HG02571 (cell line): ENCODE results near the gene LONRF2.

ENCODE experiments used
- ATAC-seq: cut with Tn5 transposase; IDR thresholded peaks from one replicate; pipeline ENCODE4 v1.9.1; 2021; ENCODE audit warnings: mild to moderate bottlenecking, moderate library complexity; ENCODE audit not compliant: unreplicated experiment

LONRF2 gene

GRCh38 chr2:100301881-100302584 lies 20.3 kb downstream of the LONRF2 start:
- no peak for ATAC-seq

GRCh38 chr2:100299548-100299947 lies 22.8 kb downstream of the LONRF2 start:
- ATAC-seq = no peak

DNA sequence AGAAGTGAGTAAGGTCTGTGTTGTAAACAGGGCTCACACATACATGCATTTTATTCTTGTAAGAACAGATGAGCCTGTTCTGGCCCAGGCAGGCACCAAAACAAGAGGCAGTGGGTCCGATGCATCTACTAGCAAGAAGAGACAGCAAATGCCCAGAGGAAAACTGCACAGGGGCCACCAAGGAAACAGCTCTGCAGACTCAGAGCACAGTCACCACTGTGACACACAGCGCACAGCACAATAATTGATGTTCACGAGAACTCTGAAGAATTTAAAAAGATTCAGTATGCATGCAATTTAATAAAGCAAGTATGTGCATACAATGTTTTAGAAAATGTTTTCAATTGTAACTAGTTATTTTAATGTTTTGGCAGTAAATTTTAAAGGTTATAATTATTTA lies 24.8 kb downstream of the LONRF2 start:
- ATAC-seq = no peak

DNA sequence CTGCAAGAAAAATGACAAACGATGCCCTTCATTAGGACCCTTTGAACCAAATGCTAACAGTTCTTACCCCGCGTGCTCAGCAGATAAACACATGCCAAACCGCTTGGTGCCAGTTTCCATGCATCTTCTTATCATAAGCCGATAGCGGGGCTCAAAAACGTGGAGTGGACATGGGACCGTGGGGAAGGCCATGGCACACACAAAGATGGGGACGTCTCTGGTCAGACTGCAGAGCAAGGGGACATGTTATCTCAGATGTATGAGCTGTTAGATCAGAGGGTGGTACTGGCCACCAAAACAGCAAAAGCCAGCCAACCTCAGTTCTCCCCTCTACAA lies 28.2 kb downstream of the LONRF2 start:
- ATAC-seq = no peak

DNA sequence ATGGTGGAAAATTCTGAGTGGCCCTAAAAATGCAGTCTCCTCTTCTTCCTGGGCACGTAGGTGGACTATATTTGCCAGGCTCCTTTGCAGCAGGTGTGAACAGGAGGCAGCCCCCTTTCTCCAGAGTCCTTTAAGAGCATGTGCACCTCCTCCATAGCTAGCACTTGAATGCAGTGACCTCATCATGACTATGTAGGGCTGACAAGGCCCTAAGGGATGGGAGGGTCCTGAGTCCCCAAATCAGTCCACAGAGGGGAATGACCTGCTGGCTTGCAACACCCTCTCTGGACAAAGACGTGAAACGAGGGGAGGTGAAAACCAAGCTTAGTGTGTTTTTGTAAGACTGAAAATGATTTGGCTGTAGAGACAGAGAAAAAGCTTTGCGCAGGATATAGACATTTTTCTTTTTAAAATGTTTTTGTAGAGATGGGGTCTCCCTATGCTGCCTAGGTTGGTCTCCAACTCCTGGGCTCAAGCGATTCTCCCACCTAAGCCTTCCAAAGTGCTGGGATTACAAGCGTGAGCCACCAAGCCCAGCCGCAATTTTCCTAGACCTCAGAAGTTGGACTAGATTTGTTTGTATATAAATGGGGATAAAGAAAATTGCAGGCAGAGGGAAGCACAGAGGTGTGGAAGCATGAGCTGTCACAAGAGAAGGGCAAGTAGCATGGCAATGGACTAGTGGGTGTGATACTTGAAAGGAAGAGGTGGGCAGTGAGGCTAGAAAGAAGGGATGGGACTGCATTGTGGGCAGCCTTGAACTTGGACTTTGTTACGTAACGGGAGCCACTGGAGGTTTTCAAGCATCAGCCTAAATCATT lies 28.8 kb downstream of the LONRF2 start:
- no peak for ATAC-seq

GRCh38 chr2:100292022-100292580 lies 30.2 kb downstream of the LONRF2 start:
- ATAC-seq = no peak

- no peak for ATAC-seq
Measured at GRCh38 chr2:100291152-100291970, 30.9 kb downstream of the LONRF2 start.

GRCh38 chr2:100290718-100291151 lies 31.6 kb downstream of the LONRF2 start:
- ATAC-seq = no peak

GRCh38 chr2:100289020-100289419 lies 33.3 kb downstream of the LONRF2 start:
- ATAC-seq = no peak

- no peak for ATAC-seq
Measured at GRCh38 chr2:100286318-100286717, 36.0 kb downstream of the LONRF2 start.

GRCh38 chr2:100285691-100286090 lies 36.6 kb downstream of the LONRF2 start:
- ATAC-seq = no peak

- no peak for ATAC-seq
Measured at GRCh38 chr2:100285011-100285410, 37.3 kb downstream of the LONRF2 start.

GRCh38 chr2:100283724-100284501 lies 38.4 kb downstream of the LONRF2 start:
- ATAC-seq = no peak

GRCh38 chr2:100281521-100282438 lies 40.5 kb downstream of the LONRF2 start:
- ATAC-seq = no peak

DNA sequence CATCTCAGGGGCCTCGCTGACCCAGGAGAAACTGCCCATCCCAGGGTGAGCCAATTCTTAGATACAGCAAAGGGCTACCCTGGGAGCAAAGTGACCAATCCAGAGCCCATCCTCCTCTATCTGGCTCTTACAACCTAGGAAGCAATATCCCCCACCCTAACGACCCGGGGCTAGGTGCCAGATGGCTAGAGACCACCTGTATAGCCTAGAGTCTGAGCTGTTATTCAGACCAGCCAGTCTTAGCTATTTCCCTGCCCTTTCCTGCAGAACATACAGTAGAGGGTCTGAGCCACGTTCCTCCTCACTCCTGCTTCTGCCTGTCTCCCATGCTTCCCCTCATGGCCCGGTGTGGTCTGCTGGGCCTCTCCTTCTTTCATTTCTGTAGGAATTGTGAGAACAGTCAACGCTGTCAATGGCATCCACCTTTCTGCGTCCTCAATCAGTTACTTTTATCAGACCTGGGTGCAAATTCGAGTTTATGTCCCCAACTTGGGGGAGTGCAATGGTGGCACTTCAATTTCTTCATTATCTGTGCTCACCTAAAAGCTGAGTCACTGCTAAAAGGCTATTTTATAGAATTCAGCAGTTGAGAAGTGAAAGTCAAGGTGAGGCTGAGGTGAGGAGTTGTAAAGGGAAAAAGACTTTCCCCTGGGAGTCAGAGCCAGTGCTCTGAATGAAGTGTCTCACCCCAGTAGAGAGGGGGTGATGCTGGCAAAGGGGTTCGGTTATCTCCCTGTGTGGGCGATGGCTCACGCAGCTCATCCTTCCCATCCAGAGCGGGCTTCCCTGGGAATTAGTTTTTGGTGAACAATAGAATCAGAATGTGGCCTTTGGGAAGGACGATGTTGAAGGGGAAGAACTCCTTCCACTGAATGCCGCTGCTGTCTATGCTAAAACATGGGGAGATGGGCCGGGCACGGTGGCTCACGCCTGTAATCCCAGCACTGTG lies 42.4 kb downstream of the LONRF2 start:
- no peak for ATAC-seq

GRCh38 chr2:100278986-100279385 lies 43.3 kb downstream of the LONRF2 start:
- no peak for ATAC-seq

- no peak for ATAC-seq
Measured at GRCh38 chr2:100278501-100278900, 43.8 kb downstream of the LONRF2 start.

DNA sequence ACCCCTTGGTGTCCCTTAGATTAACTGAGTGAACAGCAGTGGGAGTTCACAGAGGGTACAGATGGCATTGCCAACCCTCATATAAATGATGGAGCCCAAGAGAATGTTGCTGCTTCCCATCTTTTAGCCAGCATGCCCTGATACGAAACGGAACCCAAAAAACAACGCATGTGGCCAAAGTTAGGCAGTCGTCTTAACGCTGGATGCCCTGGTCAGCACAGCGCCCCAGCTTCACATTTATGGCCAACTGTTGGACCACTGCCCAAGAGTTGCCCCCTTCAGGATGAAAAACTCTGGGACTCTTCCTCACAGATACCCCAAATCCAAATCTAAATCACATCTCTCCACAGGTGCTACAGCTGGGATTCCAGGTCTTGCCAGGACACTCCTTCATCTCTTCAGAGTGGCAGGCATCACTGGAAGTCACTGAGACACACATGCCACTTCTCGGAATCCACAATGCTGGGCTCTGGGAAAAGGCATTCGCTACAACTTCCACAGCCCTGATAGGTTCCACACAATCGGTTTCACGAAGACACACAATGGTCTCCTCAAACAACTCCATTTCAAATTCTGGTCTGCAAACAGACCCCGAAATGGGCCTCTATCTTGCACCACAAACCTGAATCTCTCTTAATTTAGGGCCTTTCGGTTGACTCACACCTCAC lies 44.6 kb downstream of the LONRF2 start:
- ATAC-seq = no peak
